Fibroblast of villous mesenchyme (primary cell): Measurements from ENCODE around the gene HSPA9. TPM values are rescaled to one million over a fixed set of nuclear protein-coding genes. Genes with fewer than 3 reads are reported as not detected.
A peak's percentile ranks its signal among the peaks of the same experiment; 100 is the strongest.

Experiments
- DNase-seq: peaks from one replicate; pipeline ENCODE4 v3.0.0-alpha.2; 2010; ENCODE audit warnings: low read depth
- H3K4me3 ChIP-seq: 2 replicates; pipeline ENCODE4 v1.5.1; 2011; ENCODE audit warnings: low read depth, mild to moderate bottlenecking, low read length
- CTCF ChIP-seq: IDR thresholded peaks from 2 replicates; pipeline ENCODE4 v1.5.1; 2012; ENCODE audit warnings: low read depth, mild to moderate bottlenecking, low read length; ENCODE audit not compliant: insufficient read depth
- total RNA-seq: library from RNA; depleted of rRNA; stranded (reverse); fragments of >200 nt; gene quantifications from 2 replicates; pipeline ENCODE4 v1.2.3, GENCODE V29; 2012

The HSPA9 gene
- total RNA-seq, 1 donor, result 336 TPM

- no peak overlapping the region for H3K4me3 ChIP-seq
- no peak for TF ChIP-seq CTCF
- DNase-seq, result no peak
These were observed 22.5 kb downstream of the HSPA9 start for GRCh38 chr5:138552657-138553056.

- no peak overlapping the region for H3K4me3 ChIP-seq
- TF ChIP-seq CTCF, result no peak
- no peak for DNase-seq
These were observed 25.8 kb downstream of the HSPA9 start for GRCh38 chr5:138549414-138549813.

- H3K4me3 ChIP-seq, result no peak overlapping the region
- TF ChIP-seq CTCF, result no peak
- DNase-seq, result no peak
These were observed 29.2 kb downstream of the HSPA9 start for GRCh38 chr5:138545919-138546562.

GRCh38 chr5:138544181-138545134 is 30.7 kb downstream of the HSPA9 start:
- TF ChIP-seq CTCF, result no peak
- peak; percentile 44 for DNase-seq
- peak overlapping the region; percentile 96 for H3K4me3 ChIP-seq

GRCh38 chr5:138543730-138544104 is 31.5 kb downstream of the HSPA9 start:
- no peak for DNase-seq
- TF ChIP-seq CTCF, result no peak
- H3K4me3 ChIP-seq, result peak overlapping the region; percentile 96

GRCh38 chr5:138542956-138543729 is 32.1 kb downstream of the HSPA9 start, which contains the start of gene ETF1:
TSS of gene ETF1 (minus strand) at chr5:138543236. CDS start at chr5:138542918, 318 bp downstream.
- TF ChIP-seq CTCF, result no peak
- peak; percentile 100 for DNase-seq
- peak within 1 kb of the TSS; percentile 98 for H3K4me3 ChIP-seq
